GM18519 (cell line): ENCODE results near the gene SYNPO2.
"Not testable (repeated sequence)": the region's sequence is repeated elsewhere in the genome, so short reads cannot be mapped to it uniquely, and the experiment has no call there.

Experiments
- ATAC-seq: cut with Tn5 transposase; IDR thresholded peaks from one replicate; pipeline ENCODE4 v1.9.1; 2021; ENCODE audit warnings: mild to moderate bottlenecking, moderate library complexity; ENCODE audit not compliant: unreplicated experiment, low FRiP score

The SYNPO2 gene

GRCh38 chr4:118968005-118968404 is 79.4 kb downstream of the SYNPO2 start:
- peak; percentile 100 for ATAC-seq

GRCh38 chr4:118968813-118969212 is 80.2 kb downstream of the SYNPO2 start:
- ATAC-seq, result no peak

DNA sequence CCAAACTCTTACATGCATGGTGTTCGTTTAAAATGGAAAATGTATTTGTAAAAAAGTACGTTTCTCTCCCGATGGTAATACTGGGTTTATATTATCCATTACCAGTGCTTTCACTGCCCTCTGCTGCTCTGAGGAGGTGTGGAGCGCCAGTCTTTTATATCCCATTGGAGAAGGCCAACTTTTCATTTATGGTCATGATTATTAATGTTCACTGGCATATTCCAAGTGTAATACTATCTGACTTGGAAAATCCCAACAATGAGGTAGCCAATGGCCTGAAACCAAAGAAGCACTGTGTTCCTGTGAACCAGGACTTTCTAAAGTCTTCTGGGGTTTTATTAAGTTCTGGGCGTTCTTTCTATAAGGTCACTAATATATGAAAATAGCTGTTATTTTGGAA is 80.7 kb downstream of the SYNPO2 start:
- ATAC-seq, result no peak

DNA sequence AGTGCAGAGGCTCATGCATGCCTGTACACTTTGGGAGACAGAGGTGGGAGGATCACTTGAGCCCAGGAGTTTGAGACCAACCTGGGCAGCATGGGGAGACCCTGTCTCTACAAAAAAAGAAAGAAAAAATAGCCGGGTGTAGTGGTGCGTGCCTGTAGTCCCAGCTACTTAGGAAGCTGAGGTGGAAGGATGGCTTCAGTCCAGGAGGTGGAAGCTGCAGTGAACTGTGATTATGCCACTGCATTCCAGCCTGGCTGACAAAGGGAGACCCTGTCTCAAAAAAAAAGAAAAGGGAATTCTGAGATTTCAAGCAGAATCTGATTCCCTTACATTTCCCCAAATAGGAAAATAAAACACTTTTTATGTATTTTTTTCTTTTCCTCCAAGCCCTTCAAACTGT is 83.5 kb downstream of the SYNPO2 start:
- no peak for ATAC-seq

GRCh38 chr4:118973295-118973694 is 84.6 kb downstream of the SYNPO2 start:
- ATAC-seq, result no peak

- no peak for ATAC-seq
Observed at GRCh38 chr4:118974758-118975157, 86.1 kb downstream of the SYNPO2 start.

GRCh38 chr4:118975449-118976192 is 87.0 kb downstream of the SYNPO2 start:
- no peak for ATAC-seq

DNA sequence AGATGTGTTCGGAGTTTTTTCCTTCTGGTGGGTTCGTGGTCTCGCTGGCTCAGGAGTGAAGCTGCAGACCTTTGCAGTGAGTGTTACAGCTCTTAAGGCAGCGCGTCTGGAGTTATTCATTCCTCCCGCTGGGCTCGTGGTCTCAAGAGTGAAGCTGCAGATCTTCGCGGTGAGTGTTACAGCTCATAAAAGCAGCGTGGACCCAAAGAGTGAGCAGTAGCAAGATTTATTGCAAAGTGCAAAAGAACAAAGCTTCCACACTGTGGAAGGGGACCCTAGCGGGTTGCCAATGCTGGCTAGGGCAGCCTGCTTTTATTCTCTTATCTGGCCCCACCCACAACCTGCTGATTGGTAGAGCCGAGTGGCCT is 87.5 kb downstream of the SYNPO2 start:
- not testable (repeated sequence) for ATAC-seq

GRCh38 chr4:118977100-118977499 is 88.4 kb downstream of the SYNPO2 start:
- ATAC-seq, result not testable (repeated sequence)

DNA sequence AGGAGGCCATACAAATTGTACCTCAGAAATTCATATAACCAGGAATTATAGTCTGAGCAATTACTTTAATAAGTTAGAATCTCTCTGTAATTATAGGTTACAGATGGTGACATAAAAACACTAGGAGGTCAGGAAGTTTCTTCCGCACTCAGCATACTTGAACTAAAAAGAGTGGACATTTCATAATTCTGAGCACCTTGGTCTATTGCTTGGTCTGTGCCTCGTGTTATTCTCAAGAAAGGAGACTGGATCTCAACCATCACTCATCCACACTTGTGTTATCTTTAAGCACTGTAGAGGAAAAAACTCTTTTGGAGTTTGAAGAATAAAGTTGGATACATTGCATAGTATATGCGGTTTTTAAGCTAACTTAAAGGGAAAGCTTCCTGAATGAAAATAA is 91.1 kb downstream of the SYNPO2 start:
- no peak for ATAC-seq

GRCh38 chr4:118981171-118981838 is 92.7 kb downstream of the SYNPO2 start:
- ATAC-seq, result no peak

DNA sequence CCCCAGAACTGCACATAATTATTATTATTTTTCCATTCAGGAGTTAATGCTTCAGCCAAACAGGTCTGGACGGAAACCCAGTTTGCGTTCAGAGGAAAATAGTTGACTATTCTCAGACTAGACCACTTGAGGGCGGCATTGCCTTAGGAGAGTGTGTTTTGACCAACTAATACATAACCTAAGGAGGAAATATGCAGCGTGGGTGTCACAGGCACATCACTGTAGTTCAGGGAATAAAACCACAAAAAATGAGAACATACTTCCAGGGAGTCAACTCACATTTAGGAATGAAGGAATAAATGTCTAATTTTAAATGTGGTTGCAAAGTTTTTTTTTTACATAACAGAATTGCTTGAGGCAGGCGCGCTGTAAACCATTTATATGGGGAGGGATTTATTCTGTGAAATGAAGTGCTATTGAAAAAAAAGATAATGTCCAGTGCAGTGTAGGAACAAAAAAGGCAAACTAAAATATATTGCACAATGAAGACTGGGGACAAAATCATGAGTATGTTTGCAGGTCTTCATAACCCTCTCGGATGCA is 93.3 kb downstream of the SYNPO2 start:
- ATAC-seq, result peak; percentile 87

DNA sequence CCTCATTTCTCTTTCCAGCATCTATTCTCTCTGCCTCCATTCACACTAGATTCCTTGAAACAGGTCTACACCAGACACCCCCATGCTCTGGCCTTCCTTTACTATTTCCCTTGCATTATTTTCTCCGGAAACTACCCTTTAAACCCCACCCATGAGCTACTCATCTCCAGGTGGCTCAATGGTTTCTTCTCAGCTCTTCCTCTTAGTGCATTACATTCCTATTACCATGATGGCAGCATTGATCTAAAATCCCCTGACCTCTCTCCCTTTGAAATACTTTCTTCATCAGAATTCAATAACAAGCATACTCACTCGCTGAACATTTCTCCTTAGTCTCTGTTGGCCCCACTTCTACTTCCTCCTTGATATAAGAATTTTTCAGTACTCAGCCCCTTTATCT is 94.6 kb downstream of the SYNPO2 start:
- no peak for ATAC-seq

DNA sequence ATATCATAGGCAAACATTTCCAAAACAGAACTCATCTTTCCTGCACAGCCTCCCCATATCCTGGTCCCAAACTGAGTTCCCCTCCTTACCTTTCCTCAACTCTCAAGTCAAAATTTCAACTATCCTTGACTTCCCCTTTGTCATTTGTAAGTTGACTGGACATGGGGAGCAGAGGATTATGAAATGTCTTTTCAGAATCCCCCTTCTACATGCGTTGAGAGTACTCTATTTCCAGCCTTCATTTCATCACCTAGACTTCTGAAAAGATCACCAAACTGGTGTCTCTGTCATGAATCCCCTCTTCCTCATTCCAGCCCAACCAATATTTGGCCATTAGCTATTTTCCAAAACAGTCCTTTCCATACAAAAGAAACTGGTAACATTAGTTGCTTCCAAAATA is 95.2 kb downstream of the SYNPO2 start:
- no peak for ATAC-seq

GRCh38 chr4:118985170-118986000 is 96.7 kb downstream of the SYNPO2 start:
- ATAC-seq, result no peak

DNA sequence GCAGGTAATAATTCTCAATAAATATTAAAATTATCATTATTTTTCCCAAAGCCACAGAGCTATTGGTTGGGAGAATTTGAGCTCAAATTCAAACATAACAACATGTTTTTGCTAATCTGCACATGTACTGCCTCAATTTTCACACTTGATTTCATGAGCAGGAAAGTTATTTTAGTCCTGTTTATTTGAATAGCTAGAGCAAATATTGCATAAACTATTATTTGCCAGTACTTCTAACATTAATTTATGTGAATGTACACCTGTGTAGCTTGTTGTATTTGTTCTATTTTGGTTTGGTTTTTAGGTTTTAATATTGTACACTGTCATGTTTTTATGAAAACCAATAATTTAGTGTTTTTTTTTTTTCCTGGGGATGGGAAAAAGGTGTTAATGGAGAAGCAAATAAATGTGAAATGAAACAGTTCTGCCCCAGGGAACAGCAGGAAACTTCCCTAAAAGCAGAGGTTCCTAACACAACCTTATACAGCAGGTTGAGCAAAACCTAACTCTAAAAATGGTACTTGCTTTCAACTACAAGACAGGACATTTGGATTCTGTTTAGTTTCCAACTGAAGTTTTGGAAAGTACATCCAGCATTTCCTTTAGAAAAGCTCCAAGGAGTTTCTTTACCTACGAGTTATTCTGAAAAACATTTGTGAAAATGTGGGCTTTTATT is 99.4 kb downstream of the SYNPO2 start:
- no peak for ATAC-seq

- no peak for ATAC-seq
Observed at GRCh38 chr4:118988635-118988972, 100.0 kb downstream of the SYNPO2 start.

DNA sequence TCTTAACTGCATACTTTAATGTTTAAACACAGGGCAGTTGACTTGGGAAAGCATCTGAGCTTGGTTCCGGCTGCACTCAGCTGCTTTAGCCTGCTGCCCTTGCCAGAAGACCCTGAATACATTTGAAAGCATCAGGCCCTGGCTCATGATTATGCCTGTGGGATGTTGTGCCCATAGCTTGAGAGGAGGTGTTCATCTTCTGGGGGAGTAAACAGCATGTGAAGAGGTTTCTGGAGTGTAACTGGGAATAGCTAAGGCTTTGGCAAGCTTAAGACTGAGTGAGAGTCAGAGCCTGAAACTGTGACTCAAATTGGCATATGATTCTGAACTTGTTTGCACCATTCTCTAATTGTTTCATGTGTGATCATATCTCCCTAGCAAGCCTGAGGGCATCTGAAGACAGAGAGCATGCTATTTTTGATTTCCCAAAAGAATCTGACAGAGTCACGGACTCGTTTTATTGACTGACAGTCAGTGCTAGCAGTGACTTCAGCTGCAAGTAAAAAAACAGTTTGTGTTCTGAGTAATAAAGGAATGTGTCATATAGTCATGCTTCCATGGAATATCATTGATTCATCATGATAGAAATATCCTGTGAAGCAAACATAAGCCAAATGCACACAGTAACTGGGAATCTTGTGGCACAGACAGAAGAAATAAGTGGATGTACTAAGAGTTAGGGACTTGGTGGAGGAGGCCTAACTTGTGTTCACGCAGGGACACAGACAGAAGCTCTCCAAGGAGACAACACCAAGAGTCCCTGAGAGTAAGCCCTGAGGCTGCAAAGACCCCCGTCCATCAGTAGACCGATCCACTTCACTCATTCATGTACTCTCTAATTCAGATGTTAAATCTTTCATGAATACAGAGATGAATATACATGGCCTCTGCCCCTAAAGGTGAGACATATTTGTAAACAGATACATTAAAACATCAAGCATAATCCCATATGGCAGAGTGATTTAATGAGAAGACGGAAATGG is 100.7 kb downstream of the SYNPO2 start:
- no peak for ATAC-seq

GRCh38 chr4:118991686-118992085 is 103.0 kb downstream of the SYNPO2 start:
- ATAC-seq, result no peak
